GM12878 (cell line): Measurements from ENCODE around the gene ZBTB34. TPM values are rescaled to one million over a fixed set of nuclear protein-coding genes. Genes with fewer than 3 reads are reported as not detected.

ENCODE experiments used
- ATAC-seq: fragments of 200-7000 bp; cut with Tn5 transposase; 3 replicates; pipeline ENCODE4 v1.9.1; 2020; ENCODE audit warnings: mild to moderate bottlenecking, moderate library complexity
- BruUV-seq: library from RNA; stranded (reverse); fragments of 400-500 nt; replicated peaks from 2 replicates; lab custom pipeline; 2021; lab: Mats Ljungman, UMichigan
- CTCF ChIA-PET: fragments of 300-600 bp; sonication (Branson Sonifier 250); formaldehyde crosslinking; extraction: SDS; loops from one replicate; lab custom pipeline; 2021; ENCODE audit warnings: inconsistent platforms; lab: Yijun Ruan, JAX
- POLR2A ChIA-PET: fragments of 350-600 bp; formaldehyde crosslinking; extraction: SDS; loops from one replicate; lab custom pipeline; 2021; ENCODE audit warnings: inconsistent platforms; lab: Charles Lee
- RAD21 ChIA-PET: fragments of 300-600 bp; sonication (Branson Sonifier 250); formaldehyde crosslinking; loops from one replicate; lab custom pipeline; 2023; ENCODE audit warnings: antibody characterized with exemption; ENCODE audit not compliant: unreplicated experiment; lab: Charles Lee
- SMC1A ChIA-PET: fragments of 300-600 bp; sonication (Branson Sonifier 250); formaldehyde crosslinking; loops from one replicate; lab custom pipeline; 2023; ENCODE audit not compliant: unreplicated experiment, uncharacterized antibody; lab: Charles Lee
- DNase-seq: peaks from one replicate; pipeline ENCODE4 v3.0.0-alpha.2; 2011; ENCODE audit warnings: low read depth, low spot score
- FAIRE-seq: peaks from 3 replicates; lab custom pipeline; 2011; peaks lifted over from hg19 to GRCh38; lab: Jason Lieb, UNC
- H2AFZ ChIP-seq: 2 replicates; pipeline ENCODE4 v1.6.0; 2011; ENCODE audit warnings: low read depth, low read length, control low read depth; ENCODE audit not compliant: control insufficient read depth
- H3K27ac ChIP-seq: 2 replicates; pipeline ENCODE4 v1.5.1; 2011; ENCODE audit warnings: control low read depth; ENCODE audit not compliant: control insufficient read depth, insufficient read depth
- H3K27me3 ChIP-seq, 2 experiments: replicated peaks in 1 of 2; 2 replicates each; pipeline versions ENCODE4 v1.6.0 to v1.6.1; 2011; ENCODE audit warnings: low read length in 1 of 2; ENCODE audit not compliant: control insufficient read depth in 2 of 2, insufficient read depth in 2 of 2
- H3K36me3 ChIP-seq, 2 experiments: 2 replicates each; pipeline ENCODE4 v1.5.1; 2011; ENCODE audit warnings: low read length in 1 of 2; ENCODE audit not compliant: control insufficient read depth in 2 of 2, insufficient read depth in 2 of 2
- H3K4me1 ChIP-seq: 2 replicates; pipeline ENCODE4 v1.6.1; 2011; ENCODE audit warnings: mild to moderate bottlenecking, low read length, moderate library complexity, mixed read lengths; ENCODE audit not compliant: control insufficient read depth, insufficient read depth
- H3K4me2 ChIP-seq: 2 replicates; pipeline ENCODE4 v1.6.0; 2011; ENCODE audit warnings: control low read depth; ENCODE audit not compliant: control insufficient read depth, insufficient read depth
- H3K4me3 ChIP-seq: fragments of 200-600 bp; sonication (generic); 2 replicates; pipeline ENCODE4 v1.5.1; 2016
- H3K79me2 ChIP-seq: 2 replicates; pipeline ENCODE4 v1.6.0; 2011; ENCODE audit warnings: low read length; ENCODE audit not compliant: control insufficient read depth, insufficient read depth
- H3K9ac ChIP-seq: 2 replicates; pipeline ENCODE4 v1.8.0; 2011; ENCODE audit warnings: low read length, control low read depth, mixed read lengths; ENCODE audit not compliant: control insufficient read depth, insufficient read depth
- H3K9me3 ChIP-seq: replicated peaks from 3 replicates; pipeline ENCODE4 v1.5.1; 2011; ENCODE audit warnings: mild to moderate bottlenecking, low read length; ENCODE audit not compliant: control insufficient read depth, insufficient read depth
- H4K20me1 ChIP-seq: 2 replicates; pipeline ENCODE4 v1.6.0; 2011; ENCODE audit not compliant: control insufficient read depth, insufficient read depth
- BCL11A ChIP-seq: IDR thresholded peaks from 2 replicates; pipeline ENCODE4 v1.6.1; 2011; ENCODE audit warnings: low read depth, low read length
- CREB1 ChIP-seq: IDR thresholded peaks from 2 replicates; pipeline ENCODE4 v1.6.1; 2012; ENCODE audit warnings: low read depth, mild to moderate bottlenecking, inconsistent platforms
- FOXK2 ChIP-seq: fragments of 450-650 bp; IDR thresholded peaks from 2 replicates; pipeline ENCODE4 v1.6.1; 2017; ENCODE audit warnings: mild to moderate bottlenecking, moderate library complexity
- GABPA ChIP-seq: IDR thresholded peaks from 2 replicates; pipeline ENCODE4 v1.6.1; 2014; ENCODE audit warnings: antibody characterized with exemption, low read depth, mild to moderate bottlenecking, inconsistent platforms
- HDAC2 ChIP-seq: fragments of 200-600 bp; sonication (generic); IDR thresholded peaks from 2 replicates; pipeline ENCODE4 v1.6.1; 2017
- HDGF ChIP-seq: fragments of 450-650 bp; IDR thresholded peaks from 2 replicates; pipeline ENCODE4 v1.6.1; 2016; ENCODE audit warnings: antibody characterized with exemption
- JUND ChIP-seq: IDR thresholded peaks from 2 replicates; pipeline ENCODE4 v1.6.1; 2012; ENCODE audit warnings: low read depth, mild to moderate bottlenecking, low read length, improper control_type of control experiment, moderate library complexity
- NFIC ChIP-seq: IDR thresholded peaks from 2 replicates; pipeline ENCODE4 v1.6.1; 2012; ENCODE audit warnings: low read depth, mild to moderate bottlenecking, inconsistent platforms, low read length, moderate library complexity
- NR2C2 ChIP-seq: IDR thresholded peaks from 2 replicates; pipeline ENCODE4 v1.6.1; 2011; ENCODE audit warnings: borderline replicate concordance, low read depth; ENCODE audit not compliant: control insufficient read depth, insufficient read length
- NRF1 ChIP-seq: conservative IDR thresholded peaks from 2 replicates; pipeline ENCODE4 v1.6.1; 2011; ENCODE audit warnings: mild to moderate bottlenecking, low read depth, low read length, improper control_type of control experiment
- PML ChIP-seq: IDR thresholded peaks from 2 replicates; pipeline ENCODE4 v1.6.1; 2012; ENCODE audit warnings: low read length, inconsistent platforms
- POLR2A ChIP-seq: IDR thresholded peaks from 2 replicates; pipeline ENCODE4 v1.6.1; 2011; ENCODE audit warnings: low read depth, mild to moderate bottlenecking, low read length
- RB1 ChIP-seq: fragments of 450-650 bp; formaldehyde crosslinking; IDR thresholded peaks from 2 replicates; pipeline ENCODE4 v1.6.1; 2017; ENCODE audit warnings: mild to moderate bottlenecking, borderline replicate concordance
- SP1 ChIP-seq: IDR thresholded peaks from one replicate; pipeline ENCODE4 v1.6.1; 2011; ENCODE audit warnings: low read depth, low read length
- SPI1 ChIP-seq: IDR thresholded peaks from 2 replicates; pipeline ENCODE4 v1.6.1; 2011; ENCODE audit warnings: low read depth, mild to moderate bottlenecking, low read length, moderate library complexity, borderline replicate concordance; ENCODE audit not compliant: insufficient read depth
- TCF3 ChIP-seq: IDR thresholded peaks from 2 replicates; pipeline ENCODE4 v1.6.1; 2012; ENCODE audit warnings: low read depth, mild to moderate bottlenecking, low read length, borderline replicate concordance; ENCODE audit not compliant: insufficient read depth
- WRNIP1 ChIP-seq: IDR thresholded peaks from 2 replicates; pipeline ENCODE4 v1.6.1; 2011; ENCODE audit warnings: low read depth, low read length, improper control_type of control experiment, borderline replicate concordance
- ZNF217 ChIP-seq: fragments of 450-650 bp; IDR thresholded peaks from 2 replicates; pipeline ENCODE4 v1.6.1; 2017; ENCODE audit warnings: antibody characterized with exemption, mild to moderate bottlenecking
- WGBS: methylation state at CpG from one replicate; pipeline ENCODE4 v1.1.6; 2016; ENCODE audit warnings: low lambda C conversion rate; ENCODE audit not compliant: insufficient replicate concordance, insufficient coverage; ENCODE audit errors: missing lambda C conversion rate; 5-methylcytosine and 5-hydroxymethylcytosine counted together
- in situ Hi-C: fragments of 300-500 bp; cut with MboI; formaldehyde crosslinking; loops from 9 replicates; pipeline ENCODE4 v1.14.3; 2018; ENCODE audit warnings: mixed read lengths
- intact Hi-C: fragments of 100-400 bp; cut with micrococcal nuclease; formaldehyde crosslinking; loops from one replicate; pipeline ENCODE4 v1.14.2; 2022; ENCODE audit not compliant: unreplicated experiment
- polyA plus RNA-seq, 11 experiments: library from polyadenylated mRNA; depleted of rRNA in 4 of 11; unstranded in 6 of 11; stranded (reverse) in 5 of 11; fragments of >200 nt; fragmentation: Nextera tagmentation in 4 of 11; fragmentation: Illumina TruSeq in 1 of 11; extraction: Ambion mirVana in 4 of 11; extraction: Trizol in 1 of 11; gene quantifications; 1 replicate in 1 of 11; 2 replicates in 10 of 11; pipeline versions ENCODE4 v1.2.1 to v1.2.3, GENCODE V29; 2011 to 2016; ENCODE audit warnings: inconsistent platforms in 2 of 11, missing spikeins in 2 of 11, low read depth in 1 of 11
- total RNA-seq, 4 experiments: library from RNA; depleted of rRNA in 3 of 4; stranded (reverse); fragments of >200 nt in 3 of 4; fragmentation: Illumina TruSeq in 1 of 4; extraction: Trizol in 1 of 4; gene quantifications; 2 replicates each; pipeline versions ENCODE4 v1.2.1 to v1.2.3, GENCODE V29; 2013 to 2021
- TF ChIP-seq, protein P1 (sequence below): IDR thresholded peaks from 2 replicates; pipeline ENCODE4 v1.6.1; 2011; ENCODE audit warnings: borderline replicate concordance, low read depth, mild to moderate bottlenecking, moderate library complexity, mixed read lengths, low read length; ENCODE audit not compliant: insufficient read depth; ENCODE audit errors: extremely low read length

ZBTB34 gene
- total and polyA plus RNA-seq, 10 of the 15 experiments (the other 5 are each of a cell fraction or from before 2014, with no cell fraction given): 0.71 to 11.3 (median 3.8) TPM

DNA sequence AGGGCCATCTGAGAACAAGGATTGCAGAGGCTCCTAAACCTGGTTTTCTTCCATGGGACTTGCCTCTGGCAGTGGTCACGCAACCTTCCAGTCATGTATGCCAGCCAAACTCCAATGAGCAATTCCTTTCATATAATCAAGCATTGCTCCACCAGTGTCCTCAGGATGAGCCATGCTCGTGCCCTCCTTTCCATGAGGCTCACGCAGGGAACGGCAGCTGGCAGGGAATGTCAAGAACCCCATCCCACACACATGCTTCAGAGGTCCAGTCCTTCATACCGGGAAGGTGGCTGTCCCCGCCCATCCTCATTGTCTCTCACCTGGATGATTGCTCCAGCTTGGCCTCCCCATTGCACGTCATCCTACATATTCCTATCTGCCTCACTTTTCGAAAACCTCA is 13.4 kb upstream of the ZBTB34 start:
- Histone ChIP-seq H3K4me2 (no peak overlapping the region), H3K36me3 (no peaks in the 10 kb centered on the region), H3K4me3 (no peak overlapping the region), H3K4me1 (peaks cover 9% of the 10 kb centered on the region), H3K27me3 (no peaks in the 10 kb centered on the region; a peak in 1 of 4 replicates), H3K79me2 (no peaks in the 10 kb centered on the region), H3K9ac (no peak overlapping the region), H3K27ac (no peak overlapping the region), H2AFZ (no peak overlapping the region), H4K20me1 (no peaks in the 10 kb centered on the region), H3K9me3 (no peaks in the 10 kb centered on the region)
- in situ Hi-C loops (no loop called here), intact Hi-C loops (no loop called here)
- FAIRE-seq (no peak), ATAC-seq (no peak), DNase-seq (no peak)
- BruUV-seq: no TSS peak
- POLR2A ChIA-PET: interaction anchor here (0.6 kb wide), 1 partner anchor 901 kb away, joined by 3 read pairs; no protein-coding TSS in a partner anchor
- 90% methylated on average over 8 of the region's 8 CpGs for WGBS
- CTCF ChIA-PET: interaction anchor here (1.5 kb wide), 1 partner anchor 21 kb away, joined by 4 read pairs; no protein-coding TSS in a partner anchor
- RAD21 ChIA-PET: interaction anchor here (1.9 kb wide), 1 partner anchor 42 kb away, joined by 5 read pairs; the partner anchor contains the start of gene ZBTB43
- SMC1A ChIA-PET: interaction anchor here (1.1 to 1.4 kb wide), 3 partner anchors 10 to 17 kb away, joined by 3 to 4 read pairs (median 3); no protein-coding TSS in a partner anchor
- TF ChIP-seq POLR2A (no peak), CREB1 (no peak), NR2C2 (no peak), ZNF217 (no peak), NRF1 (no peak)

DNA sequence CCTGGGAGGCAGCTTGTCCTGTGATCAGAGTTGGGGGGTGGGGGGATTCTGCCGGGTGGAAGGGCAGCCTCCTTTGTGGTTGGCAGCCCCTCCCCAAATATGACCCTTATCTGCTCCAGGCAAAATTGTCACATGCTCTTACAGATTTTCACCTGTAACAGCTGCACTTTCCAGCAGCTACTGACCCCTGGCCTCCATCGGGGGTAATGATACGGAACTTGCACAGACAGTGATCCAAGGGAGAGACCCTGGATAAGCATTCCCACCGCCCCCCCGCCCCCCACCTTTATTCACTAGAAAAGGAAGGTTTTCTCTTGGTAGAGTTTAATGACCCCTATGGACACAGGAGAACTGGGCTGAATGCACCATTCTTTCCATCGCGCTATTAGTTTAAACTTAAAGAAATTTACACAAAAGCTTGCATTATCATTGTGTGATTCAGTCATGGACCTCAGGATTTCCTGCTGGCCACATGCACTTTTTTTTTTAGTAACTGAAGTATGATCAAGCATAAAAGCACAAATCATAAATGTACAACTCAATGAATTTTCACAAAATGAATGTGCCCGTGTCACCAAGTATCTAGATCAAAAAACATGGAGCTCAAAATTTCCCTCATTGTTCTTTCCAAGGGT is 10.7 kb upstream of the ZBTB34 start:
- H3K36me3 ChIP-seq: no peaks in the 10 kb centered on the region
- POLR2A ChIA-PET: interaction anchor here (0.6 to 2.8 kb wide), 3 partner anchors 9 to 615 kb away, joined by 3 to 7 read pairs (median 4); no protein-coding TSS in a partner anchor
- intact Hi-C loops: no loop called here
- no peak for FAIRE-seq
- WGBS: 62% methylated on average over 8 of the region's 8 CpGs
- H3K27me3 ChIP-seq: peaks cover 0 to 2% of the 10 kb centered on the region in 2 experiments; a peak in 1 of 4 replicates
- H2AFZ ChIP-seq: no peak overlapping the region
- SMC1A ChIA-PET: interaction anchor here (0.9 to 1.4 kb wide), 3 partner anchors 9 to 29 kb away, joined by 3 to 4 read pairs (median 3); no protein-coding TSS in a partner anchor
- in situ Hi-C loops: no loop called here
- no peak overlapping the region for H3K27ac ChIP-seq
- H3K9me3 ChIP-seq: no peaks in the 10 kb centered on the region
- RAD21 ChIA-PET: no interaction called here
- CTCF ChIA-PET: interaction anchor here (0.8 to 1.9 kb wide), 4 partner anchors 9 to 143 kb away, joined by 3 to 7 read pairs (median 4); no protein-coding TSS in a partner anchor
- no peaks in the 10 kb centered on the region for H3K4me1 ChIP-seq
- no peaks in the 10 kb centered on the region for H3K79me2 ChIP-seq
- H3K9ac ChIP-seq: no peak overlapping the region
- DNase-seq: no peak
- no peak overlapping the region for H3K4me3 ChIP-seq
- H3K4me2 ChIP-seq: no peak overlapping the region
- BruUV-seq: no TSS peak
- no peak for ATAC-seq
- H4K20me1 ChIP-seq: no peaks in the 10 kb centered on the region
- TF ChIP-seq SPI1 (no peak), WRNIP1 (no peak), JUND (no peak), NFIC (no peak), RB1 (no peak), HDGF (no peak), GABPA (no peak), SP1 (no peak), HDAC2 (no peak), BCL11A (no peak), NRF1 (no peak), PML (no peak), FOXK2 (no peak), TCF3 (no peak)
- TF ChIP-seq, protein P1, sequence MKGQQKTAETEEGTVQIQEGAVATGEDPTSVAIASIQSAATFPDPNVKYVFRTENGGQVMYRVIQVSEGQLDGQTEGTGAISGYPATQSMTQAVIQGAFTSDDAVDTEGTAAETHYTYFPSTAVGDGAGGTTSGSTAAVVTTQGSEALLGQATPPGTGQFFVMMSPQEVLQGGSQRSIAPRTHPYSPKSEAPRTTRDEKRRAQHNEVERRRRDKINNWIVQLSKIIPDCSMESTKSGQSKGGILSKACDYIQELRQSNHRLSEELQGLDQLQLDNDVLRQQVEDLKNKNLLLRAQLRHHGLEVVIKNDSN: no peak
